CD4-positive, CD25-positive, alpha-beta regulatory T cell (primary cell): ENCODE results near the gene KCNIP4. TPM values are rescaled to one million over a fixed set of nuclear protein-coding genes. Genes with fewer than 3 reads are reported as not detected.
"Not testable (repeated sequence)": the region's sequence is repeated elsewhere in the genome, so short reads cannot be mapped to it uniquely, and the experiment has no call there.

Experiments
- ATAC-seq, 2 donors: fragments of 150-1000 bp; cut with Tn5 transposase; one replicate each; pipeline ENCODE4 v1.10.0; 2021; ENCODE audit warnings: low read depth in 2 of 2, moderate number of reproducible peaks in 2 of 2, moderate library complexity in 1 of 2
- DNase-seq, 3 donors: peaks; one replicate each; pipeline versions ENCODE4 v3.0.0 to v3.0.0-alpha.2; 2012 to 2022; ENCODE audit warnings: mixed read lengths in 1 of 3
- H3K27ac ChIP-seq: one replicate; pipeline ENCODE4 v1.7.0; 2013; ENCODE audit warnings: mild to moderate bottlenecking, low read length; ENCODE audit not compliant: insufficient read depth, poor library complexity, severe bottlenecking
- H3K27me3 ChIP-seq: one replicate; pipeline ENCODE4 v1.7.0; 2013; ENCODE audit warnings: low read length; ENCODE audit not compliant: control insufficient read depth, insufficient read depth
- H3K36me3 ChIP-seq: one replicate; pipeline ENCODE4 v1.7.0; 2013; ENCODE audit warnings: mild to moderate bottlenecking, low read length, moderate library complexity; ENCODE audit not compliant: control insufficient read depth, insufficient read depth
- H3K4me1 ChIP-seq: 2 replicates; pipeline ENCODE4 v1.7.0; 2013; ENCODE audit warnings: mild to moderate bottlenecking, low read length; ENCODE audit not compliant: insufficient read depth, control insufficient read depth, poor library complexity, severe bottlenecking
- H3K4me3 ChIP-seq: one replicate; pipeline ENCODE4 v1.7.0; 2013; ENCODE audit warnings: low read depth, mild to moderate bottlenecking, low read length, moderate library complexity
- H3K9me3 ChIP-seq, 2 experiments: 1 replicate in 1 of 2; 2 replicates in 1 of 2; pipeline ENCODE4 v1.7.0; 2013; ENCODE audit warnings: low read length in 2 of 2, mild to moderate bottlenecking in 1 of 2, moderate library complexity in 1 of 2; ENCODE audit not compliant: control insufficient read depth in 2 of 2
- H3K27ac Mint-ChIP-seq, 3 donors: one replicate each; pipeline ENCODE4 v1.8.0; 2020 to 2022; ENCODE audit warnings: mild to moderate bottlenecking in 3 of 3, mixed read lengths in 3 of 3, moderate library complexity in 2 of 3
- H3K27me3 Mint-ChIP-seq: one replicate; pipeline ENCODE4 v1.8.0; 2022; ENCODE audit warnings: mild to moderate bottlenecking, mixed read lengths
- H3K36me3 Mint-ChIP-seq: one replicate; pipeline ENCODE4 v1.8.0; 2020; ENCODE audit warnings: mixed read lengths
- H3K4me1 Mint-ChIP-seq, 4 donors: one replicate each; pipeline ENCODE4 v1.8.0; 2020 to 2022; ENCODE audit warnings: mixed read lengths in 4 of 4, mild to moderate bottlenecking in 1 of 4
- H3K4me3 Mint-ChIP-seq, 4 donors: one replicate each; pipeline ENCODE4 v1.8.0; 2020 to 2022; ENCODE audit warnings: mild to moderate bottlenecking in 4 of 4, mixed read lengths in 4 of 4, moderate library complexity in 3 of 4
- H3K9me3 Mint-ChIP-seq, 7 donors: one replicate each; pipeline ENCODE4 v1.8.0; 2020 to 2022; ENCODE audit warnings: mixed read lengths in 7 of 7, mild to moderate bottlenecking in 3 of 7, moderate library complexity in 2 of 7
- polyA plus RNA-seq, 4 donors: library from polyadenylated mRNA; unstranded; fragments of 300-500 nt; fragmentation: Illumina TruSeq; gene quantifications; one replicate each; pipeline ENCODE4 v1.2.3, GENCODE V29; 2021
- total RNA-seq: library from RNA; stranded (reverse); gene quantifications from one replicate; pipeline ENCODE4 v1.2.3, GENCODE V29; 2022

The KCNIP4 gene
- total RNA-seq (not detected), polyA plus RNA-seq (under 1 TPM in 2 of 4 donors, not detected in 2; 0.09 to 0.24 TPM)

GRCh38 chr4:21948347-21949072 lies at the start of gene KCNIP4:
Gene KCNIP4 (minus strand): TSS chr4:21948772.
- Histone ChIP-seq H3K27me3 (no peaks in the 10 kb centered on the region), H3K36me3 (no peaks in the 10 kb centered on the region), H3K4me1 (no peaks in the 10 kb centered on the region), H3K4me3 (no peak within 1 kb of the TSS), H3K27ac (no peak within 1 kb of the TSS), H3K9me3 (no peaks in the 10 kb centered on the region)
- H3K27ac Mint-ChIP-seq = no peak within 1 kb of the TSS
- DNase-seq (peak in 1 of 3 donors; percentile 1), ATAC-seq (no peak)
- H3K27me3 Mint-ChIP-seq = peaks cover 7% of the 10 kb centered on the region
- no peak within 1 kb of the TSS for H3K4me3 Mint-ChIP-seq
- H3K9me3 Mint-ChIP-seq = peaks cover 3 to 20% (median 5%) of the 10 kb centered on the region in 7 donors
- H3K4me1 Mint-ChIP-seq = peaks cover 0 to 3% (median 0%) of the 10 kb centered on the region in 4 donors
- H3K36me3 Mint-ChIP-seq = no peaks in the 10 kb centered on the region

- not testable (repeated sequence) for H3K4me1 Mint-ChIP-seq, H3K4me3 Mint-ChIP-seq
Observed at GRCh38 chr4:21996618-21997017, 48.0 kb upstream of the KCNIP4 start.

GRCh38 chr4:21992330-21992729 lies 43.8 kb upstream of the KCNIP4 start:
- H3K27ac Mint-ChIP-seq = no peak overlapping the region
- peaks cover 0 to 20% (median 8%) of the 10 kb centered on the region in 7 donors for H3K9me3 Mint-ChIP-seq
- no peak for DNase-seq
- no peak for ATAC-seq
- Histone ChIP-seq H3K4me1 (no peaks in the 10 kb centered on the region), H3K27me3 (no peaks in the 10 kb centered on the region), H3K4me3 (no peak overlapping the region), H3K36me3 (no peaks in the 10 kb centered on the region), H3K27ac (no peak overlapping the region), H3K9me3 (no peaks in the 10 kb centered on the region)
- no peak overlapping the region for H3K4me3 Mint-ChIP-seq
- H3K4me1 Mint-ChIP-seq = no peaks in the 10 kb centered on the region
- no peaks in the 10 kb centered on the region for H3K27me3 Mint-ChIP-seq
- H3K36me3 Mint-ChIP-seq = no peaks in the 10 kb centered on the region

More at GRCh38 chr4:21996618-21997017, 48.0 kb upstream of the KCNIP4 start:
- H3K9me3 Mint-ChIP-seq = peaks cover 3 to 22% (median 12%) of the 10 kb centered on the region in 7 donors
- H3K27me3 Mint-ChIP-seq, H3K9me3 ChIP-seq, DNase-seq, ATAC-seq, H3K27ac ChIP-seq, H3K4me3 ChIP-seq, H3K4me1 ChIP-seq, H3K36me3 ChIP-seq, H3K36me3 Mint-ChIP-seq, H3K27ac Mint-ChIP-seq, H3K27me3 ChIP-seq: not testable (repeated sequence)

- Histone ChIP-seq H3K9me3 (no peaks in the 10 kb centered on the region), H3K27me3 (no peaks in the 10 kb centered on the region), H3K4me1 (no peaks in the 10 kb centered on the region), H3K4me3 (no peak overlapping the region), H3K36me3 (no peaks in the 10 kb centered on the region), H3K27ac (no peak overlapping the region)
- no peak for DNase-seq
- H3K4me3 Mint-ChIP-seq = no peak overlapping the region
- H3K27ac Mint-ChIP-seq = no peak overlapping the region
- ATAC-seq = no peak
- H3K27me3 Mint-ChIP-seq = no peaks in the 10 kb centered on the region
- peaks cover 0 to 22% (median 9%) of the 10 kb centered on the region in 7 donors for H3K9me3 Mint-ChIP-seq
- no peaks in the 10 kb centered on the region for H3K4me1 Mint-ChIP-seq
- no peaks in the 10 kb centered on the region for H3K36me3 Mint-ChIP-seq
Observed at GRCh38 chr4:21991562-21991961, 43.0 kb upstream of the KCNIP4 start.

- Mint-ChIP-seq H3K9me3 (peaks cover 0 to 27% (median 9%) of the 10 kb centered on the region in 7 donors), H3K4me3 (no peak overlapping the region), H3K36me3 (no peaks in the 10 kb centered on the region), H3K4me1 (no peaks in the 10 kb centered on the region), H3K27me3 (no peaks in the 10 kb centered on the region), H3K27ac (no peak overlapping the region)
- no peak overlapping the region for H3K4me3 ChIP-seq
- H3K27ac ChIP-seq = no peak overlapping the region
- DNase-seq = no peak
- no peaks in the 10 kb centered on the region for H3K36me3 ChIP-seq
- no peaks in the 10 kb centered on the region for H3K9me3 ChIP-seq
- H3K4me1 ChIP-seq = no peaks in the 10 kb centered on the region
- no peak for ATAC-seq
- no peaks in the 10 kb centered on the region for H3K27me3 ChIP-seq
Observed at GRCh38 chr4:21991050-21991449, 42.5 kb upstream of the KCNIP4 start.

- no peaks in the 10 kb centered on the region for H3K4me1 Mint-ChIP-seq
Observed at GRCh38 chr4:21989351-21989750, 40.8 kb upstream of the KCNIP4 start.

GRCh38 chr4:21986307-21986706 lies 37.7 kb upstream of the KCNIP4 start:
- Mint-ChIP-seq H3K27ac (no peak overlapping the region), H3K36me3 (no peaks in the 10 kb centered on the region), H3K27me3 (no peaks in the 10 kb centered on the region), H3K4me3 (no peak overlapping the region), H3K9me3 (peaks cover 3 to 23% (median 6%) of the 10 kb centered on the region in 7 donors), H3K4me1 (no peaks in the 10 kb centered on the region)
- H3K36me3 ChIP-seq = no peaks in the 10 kb centered on the region
- no peaks in the 10 kb centered on the region for H3K9me3 ChIP-seq
- H3K27me3 ChIP-seq = no peaks in the 10 kb centered on the region
- no peaks in the 10 kb centered on the region for H3K4me1 ChIP-seq
- H3K4me3 ChIP-seq = no peak overlapping the region
- H3K27ac ChIP-seq = no peak overlapping the region
- ATAC-seq (no peak), DNase-seq (no peak)

More at GRCh38 chr4:21989351-21989750, 40.8 kb upstream of the KCNIP4 start:
- Mint-ChIP-seq H3K27me3 (no peaks in the 10 kb centered on the region), H3K4me3 (no peak overlapping the region), H3K36me3 (no peaks in the 10 kb centered on the region), H3K27ac (no peak overlapping the region), H3K9me3 (peaks cover 0 to 29% (median 5%) of the 10 kb centered on the region in 7 donors)
- Histone ChIP-seq H3K36me3 (no peaks in the 10 kb centered on the region), H3K27ac (no peak overlapping the region), H3K4me1 (no peaks in the 10 kb centered on the region), H3K9me3 (no peaks in the 10 kb centered on the region), H3K27me3 (no peaks in the 10 kb centered on the region), H3K4me3 (no peak overlapping the region)
- ATAC-seq (no peak), DNase-seq (no peak)

- no peak overlapping the region for H3K4me3 Mint-ChIP-seq
- Histone ChIP-seq H3K27me3 (no peaks in the 10 kb centered on the region), H3K27ac (no peak overlapping the region), H3K36me3 (no peaks in the 10 kb centered on the region), H3K4me1 (no peaks in the 10 kb centered on the region), H3K9me3 (no peaks in the 10 kb centered on the region), H3K4me3 (no peak overlapping the region)
- no peaks in the 10 kb centered on the region for H3K36me3 Mint-ChIP-seq
- ATAC-seq (no peak), DNase-seq (no peak)
- peaks cover 5 to 16% (median 10%) of the 10 kb centered on the region in 7 donors for H3K9me3 Mint-ChIP-seq
- no peak overlapping the region for H3K27ac Mint-ChIP-seq
- H3K27me3 Mint-ChIP-seq = no peaks in the 10 kb centered on the region
- no peaks in the 10 kb centered on the region for H3K4me1 Mint-ChIP-seq
Observed at GRCh38 chr4:21982087-21982486, 33.5 kb upstream of the KCNIP4 start.
